ENCODE results near the gene IL18R1. TPM values are rescaled to one million over a fixed set of nuclear protein-coding genes. Genes with fewer than 3 reads are reported as not detected.

IL18R1 gene
- total and polyA plus RNA-seq, 9 of the 15 experiments (the other 6 are each of a cell fraction or from before 2014, with no cell fraction given) = 0.55 to 10.0 (median 2.5) TPM

GRCh38 chr2:102425441-102426132 lies 70.0 kb downstream of the IL18R1 start:
- ATAC-seq = no peak
- 61% methylated on average over 5 of the region's 5 CpGs for WGBS (ENCODE audit: insufficient coverage, low coverage, missing lambda C conversion rate)
- H2AFZ ChIP-seq (ENCODE audit: low read depth, low read length) = no peak overlapping the region; the same call in 1 of the 2 replicates
- no peak for TF ChIP-seq ARNT (IDR thresholded peaks at IDR 0.05)
- no peak for TF ChIP-seq MTF1 (CRISPR knock-in tag; IDR thresholded peaks at IDR 0.05; ENCODE audit: borderline replicate concordance)
- TF ChIP-seq GABPB2 (CRISPR knock-in tag; conservative IDR thresholded peaks at IDR 0.05) = no peak
- no peak for TF ChIP-seq ZNF766 (CRISPR knock-in tag; conservative IDR thresholded peaks at IDR 0.05)
- TF ChIP-seq MYC (IDR thresholded peaks at IDR 0.05; ENCODE audit: low read depth, low read length) = no peak
- no peak for TF ChIP-seq MYC (CRISPR knock-in tag; IDR thresholded peaks at IDR 0.05; ENCODE audit: borderline replicate concordance, low read depth)
- TF ChIP-seq NR1H2 (CRISPR knock-in tag; IDR thresholded peaks at IDR 0.05) = no peak
- no peak for TF ChIP-seq CBX1 (IDR thresholded peaks at IDR 0.05; ENCODE audit: low read depth)
- TF ChIP-seq ZNF830 (CRISPR knock-in tag; IDR thresholded peaks at IDR 0.05) = no peak
- no peak for TF ChIP-seq ZNF77 (CRISPR knock-in tag; IDR thresholded peaks at IDR 0.05)
- no peak for TF ChIP-seq HCFC1 (IDR thresholded peaks at IDR 0.05; ENCODE audit: low read depth, low read length)
- no peak for TF ChIP-seq POLR2AphosphoS2 (IDR thresholded peaks at IDR 0.05; ENCODE audit: low read length)
- no peak for TF ChIP-seq NBN (IDR thresholded peaks at IDR 0.05; ENCODE audit: low read depth)
- TF ChIP-seq POU5F1 (IDR thresholded peaks at IDR 0.05; ENCODE audit: borderline replicate concordance, low read depth, low read length, partially characterized antibody) = no peak
- TF ChIP-seq PRDM10 (IDR thresholded peaks at IDR 0.05; ENCODE audit: partially characterized antibody) = no peak
- TF ChIP-seq CEBPZ (IDR thresholded peaks at IDR 0.05; ENCODE audit: borderline replicate concordance, low read depth, low read length) = no peak
- TF ChIP-seq CBFB (CRISPR knock-in tag; IDR thresholded peaks at IDR 0.05) = no peak

More at GRCh38 chr2:102425441-102426132, 70.0 kb downstream of the IL18R1 start:
- intact Hi-C loops (cut with micrococcal nuclease) (no loop called here), in situ Hi-C loops (cut with MboI) (no loop called here)
- Histone ChIP-seq H4K20me1 (replicated peaks; ENCODE audit: control insufficient read depth, insufficient read depth, low read length) (no peaks in the 10 kb centered on the region), H3K4me2 (ENCODE audit: insufficient read depth, low read length) (no peak overlapping the region), H3K4me1 (replicated peaks in 1 of 2; ENCODE audit: control insufficient read depth in 2 of 2, insufficient read depth in 2 of 2, low read length in 2 of 2) (peaks cover 15 to 32% of the 10 kb centered on the region in 2 experiments; a peak in 4 of 5 replicates), H3K27me3 (ENCODE audit: control insufficient read depth in 2 of 2, insufficient read depth in 2 of 2, low read length in 2 of 2) (no peaks in the 10 kb centered on the region), H3K9me3 (replicated peaks; ENCODE audit: control insufficient read depth, insufficient read depth, low read depth, low read length) (no peaks in the 10 kb centered on the region), H3K9me1 (ENCODE audit: control insufficient read depth, insufficient read depth, low read length) (no peaks in the 10 kb centered on the region), H3K4me3 (no peak overlapping the region), H3K36me3 (ENCODE audit: control insufficient read depth, insufficient read depth, low read length) (no peaks in the 10 kb centered on the region), H3K79me2 (ENCODE audit: control insufficient read depth, insufficient read depth, low read length) (no peaks in the 10 kb centered on the region), H3K27ac (ENCODE audit: extremely low read depth, low read depth, low read length) (no peak overlapping the region), H3K9ac (ENCODE audit: insufficient read depth in 1 of 2, low read depth in 2 of 2, low read length in 2 of 2) (no peak overlapping the region)
- ChIA-PET CTCF (ENCODE audit: low intra/inter-chr PET ratio) (no interaction called here), POLR2A (no interaction called here)
- no peak for FAIRE-seq
- no peak for DNase-seq (ENCODE audit: extremely low read depth in 1 of 4, low spot score in 3 of 4)
- BruUV-seq (replicated peaks) = no TSS peak

Data from K562 (cell line).